ENCODE results near the gene IL26.

IL26 gene

GRCh38 chr12:68154779-68155178 lies 70.8 kb downstream of the IL26 start:
- no peak for DNase-seq (ENCODE audit: low spot score)
